H4 (cell line): Measurements from ENCODE around the gene STX2. TPM values are rescaled to one million over a fixed set of nuclear protein-coding genes. Genes with fewer than 3 reads are reported as not detected.
"Not testable (repeated sequence)": the region's sequence is repeated elsewhere in the genome, so short reads cannot be mapped to it uniquely, and the experiment has no call there.

ENCODE experiments used
- DNase-seq: peaks from one replicate; pipeline ENCODE4 v3.0.0-alpha.2; 2015; ENCODE audit warnings: low spot score
- total RNA-seq: library from RNA; depleted of rRNA; stranded (reverse); fragments of >200 nt; shearing (Covaris generic); gene quantifications from 2 replicates; pipeline ENCODE4 v1.2.3, GENCODE V29; 2014; rRNA removed

Gene STX2
- 19.6 and 20.5 TPM in 2 replicates for total RNA-seq

DNA sequence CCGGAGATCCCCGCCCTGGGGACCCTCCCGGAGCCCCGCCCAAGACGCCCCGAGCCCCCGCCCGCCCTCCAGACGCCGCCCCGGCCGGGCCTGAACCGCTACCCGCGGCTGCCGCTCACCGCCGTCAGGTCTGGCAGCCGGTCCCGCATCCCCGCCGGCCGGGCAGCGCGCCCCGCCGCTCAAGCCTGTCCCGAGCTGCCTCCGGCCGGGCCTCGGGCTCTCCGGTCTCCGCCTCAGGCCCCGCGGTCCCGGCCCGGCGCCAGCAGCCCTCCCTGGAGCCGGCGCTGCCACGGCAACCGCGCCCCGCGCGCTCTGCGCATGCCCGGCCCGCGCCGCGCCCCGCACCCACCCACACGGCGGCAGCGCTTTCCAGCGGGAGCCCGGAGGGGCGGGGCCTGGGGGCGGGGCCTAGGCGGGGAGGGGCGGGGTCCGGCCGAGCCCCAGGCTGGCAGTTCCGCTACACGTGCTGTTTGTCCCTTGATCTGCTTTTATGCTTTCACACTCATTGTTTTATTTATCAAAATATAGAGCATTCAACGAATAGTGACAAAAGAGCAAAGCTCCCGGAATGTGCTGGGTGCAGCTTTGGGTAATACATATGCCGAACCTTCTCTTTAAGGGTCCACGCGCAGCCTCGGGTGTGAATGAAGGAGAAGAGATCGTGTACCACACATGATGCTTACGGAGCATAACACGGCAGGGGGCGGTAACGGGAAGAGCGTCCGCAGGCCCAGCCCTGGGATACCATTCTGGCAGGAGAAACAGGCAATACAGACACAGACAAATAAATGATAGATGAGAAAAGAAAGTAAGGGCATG, at the start of gene STX2:
Gene STX2 (minus strand): TSS at position 300 of the 819 bp plus-strand sequence. CDS start 151 bp downstream, at position 149.
- DNase-seq, result peak; percentile 79

DNA sequence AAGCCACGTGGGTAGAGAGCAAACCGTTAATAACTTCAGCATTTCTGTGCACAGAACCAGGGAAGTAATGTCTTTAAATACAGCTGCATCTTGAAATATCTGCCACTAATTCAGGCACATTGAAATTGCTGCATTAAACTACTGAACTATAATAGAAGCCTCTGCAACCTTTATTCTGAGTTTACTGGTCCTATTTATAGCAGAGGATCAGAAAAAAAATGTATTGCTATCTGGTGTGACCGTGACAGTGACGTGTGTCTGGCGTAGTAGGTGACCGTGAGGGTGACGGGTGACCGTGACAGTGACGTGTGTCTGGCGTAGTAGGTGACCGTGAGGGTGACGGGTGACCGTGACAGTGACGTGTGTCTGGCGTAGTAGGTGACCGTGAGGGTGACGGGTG, 48.1 kb upstream of the STX2 start:
- not testable (repeated sequence) for DNase-seq

DNA sequence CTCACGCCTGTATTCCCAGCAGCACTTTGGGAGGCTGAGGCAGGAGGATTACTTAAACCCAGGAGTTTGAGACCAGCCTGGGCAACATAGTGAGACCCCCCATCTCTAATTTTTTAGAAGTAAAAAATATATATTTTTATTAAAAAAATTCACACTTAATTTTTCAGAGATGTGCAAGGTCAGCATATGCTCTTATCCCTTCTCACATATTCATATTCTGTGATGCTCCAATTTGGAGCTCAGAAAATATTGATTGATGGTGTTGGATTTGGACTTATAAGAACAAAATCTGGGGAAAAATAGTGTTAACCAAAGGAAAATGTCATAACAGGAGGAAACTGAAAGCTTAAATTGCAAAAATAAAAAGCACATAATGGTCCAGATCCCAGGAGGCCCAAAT, 42.5 kb upstream of the STX2 start:
- no peak for DNase-seq

DNA sequence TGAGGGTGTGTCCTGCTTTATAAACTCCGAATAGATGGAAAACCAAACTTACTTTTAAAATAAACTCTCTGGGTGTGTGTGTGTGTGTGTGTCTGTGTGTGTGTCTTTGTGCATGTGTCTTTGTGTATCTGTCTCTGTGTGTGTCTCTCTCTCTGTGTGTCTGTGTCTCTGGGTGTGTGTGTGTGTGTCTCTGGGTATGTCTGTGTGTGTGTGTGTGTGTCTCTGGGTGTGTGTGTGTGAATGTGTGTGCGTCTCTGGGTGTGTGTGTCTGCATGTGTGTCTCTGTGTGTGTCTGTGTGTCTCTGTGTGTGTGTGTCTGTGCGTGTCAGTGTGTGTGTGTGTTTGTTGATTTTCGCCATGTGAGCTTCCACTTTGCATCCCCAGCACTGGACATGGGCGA, 42.0 kb upstream of the STX2 start:
- no peak for DNase-seq

DNA sequence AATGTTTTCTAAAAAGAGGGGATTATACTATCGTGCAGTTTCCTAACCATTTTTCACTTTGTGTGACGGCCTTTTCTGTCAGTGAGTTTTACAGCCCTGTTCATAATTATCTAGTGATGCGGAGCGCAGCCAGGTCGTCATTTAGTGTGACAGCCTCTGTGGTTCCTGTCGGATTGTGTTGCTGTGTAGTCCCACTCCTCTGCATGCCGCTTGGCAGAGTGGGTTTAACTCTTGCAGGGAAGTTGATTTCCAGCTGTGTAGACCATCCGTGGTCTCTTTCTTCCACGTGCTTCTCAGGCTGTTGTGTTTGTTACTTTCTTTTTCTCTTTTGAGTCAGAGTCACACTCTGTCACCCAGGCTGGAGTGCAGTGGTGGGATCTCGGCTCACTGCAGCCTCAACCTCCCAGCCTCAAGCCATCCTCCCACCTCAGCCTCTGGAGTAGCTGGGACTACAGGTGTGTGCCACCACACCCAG, 41.4 kb upstream of the STX2 start:
- no peak for DNase-seq

DNA sequence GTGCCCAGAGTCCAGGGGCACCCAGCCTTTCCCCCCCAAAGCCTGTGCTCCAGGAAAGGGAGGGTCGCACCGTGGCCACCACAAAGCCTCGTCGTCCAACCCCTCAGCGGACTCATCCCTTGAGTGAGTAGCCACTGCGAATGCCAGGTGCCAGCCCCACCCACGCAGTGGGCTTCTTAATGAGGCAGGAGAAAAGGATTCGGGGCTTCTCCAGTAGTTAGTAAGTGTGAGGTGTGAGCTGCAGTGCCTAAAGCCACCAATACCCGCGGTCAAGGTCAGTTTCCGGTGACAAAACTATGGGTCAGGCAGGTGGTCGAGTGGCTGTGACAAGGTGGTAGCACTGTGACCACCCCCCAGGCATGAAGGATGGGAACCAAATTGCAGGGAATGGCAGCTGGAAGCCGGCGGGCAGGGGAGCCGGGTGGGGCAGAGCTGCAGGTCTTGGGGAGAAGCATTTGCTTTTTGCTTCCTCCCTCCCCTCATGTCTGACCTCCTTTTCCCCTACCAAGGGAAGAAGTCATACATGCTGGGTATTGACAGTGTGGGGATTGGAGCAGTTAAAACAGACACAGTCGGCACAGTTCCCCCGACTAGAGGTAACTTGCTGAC, 40.8 kb upstream of the STX2 start:
- no peak for DNase-seq

DNA sequence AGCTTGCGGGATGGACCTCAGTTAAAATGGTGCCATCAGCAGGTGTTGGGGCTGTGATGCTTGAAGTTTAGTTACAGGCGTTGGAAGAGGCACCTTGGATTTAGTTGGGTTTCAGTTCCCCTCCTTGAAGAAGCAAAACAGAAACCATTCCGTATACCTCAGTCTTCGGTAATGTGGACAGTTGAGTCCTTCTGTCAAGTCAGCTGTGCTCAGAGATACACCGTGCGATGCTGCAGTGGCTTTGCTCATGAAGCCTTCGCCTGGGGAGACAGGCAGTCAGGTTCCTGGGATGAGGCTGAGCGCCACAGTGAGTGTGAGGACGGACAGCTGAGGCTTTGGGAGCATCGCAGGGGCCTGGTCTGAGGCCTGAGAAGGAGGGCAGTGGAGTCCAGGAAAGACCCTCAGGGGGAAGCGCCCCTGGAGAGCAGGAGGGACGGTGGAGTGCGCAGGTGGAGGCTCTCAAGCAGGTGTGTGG, 40.2 kb upstream of the STX2 start:
- no peak for DNase-seq

DNA sequence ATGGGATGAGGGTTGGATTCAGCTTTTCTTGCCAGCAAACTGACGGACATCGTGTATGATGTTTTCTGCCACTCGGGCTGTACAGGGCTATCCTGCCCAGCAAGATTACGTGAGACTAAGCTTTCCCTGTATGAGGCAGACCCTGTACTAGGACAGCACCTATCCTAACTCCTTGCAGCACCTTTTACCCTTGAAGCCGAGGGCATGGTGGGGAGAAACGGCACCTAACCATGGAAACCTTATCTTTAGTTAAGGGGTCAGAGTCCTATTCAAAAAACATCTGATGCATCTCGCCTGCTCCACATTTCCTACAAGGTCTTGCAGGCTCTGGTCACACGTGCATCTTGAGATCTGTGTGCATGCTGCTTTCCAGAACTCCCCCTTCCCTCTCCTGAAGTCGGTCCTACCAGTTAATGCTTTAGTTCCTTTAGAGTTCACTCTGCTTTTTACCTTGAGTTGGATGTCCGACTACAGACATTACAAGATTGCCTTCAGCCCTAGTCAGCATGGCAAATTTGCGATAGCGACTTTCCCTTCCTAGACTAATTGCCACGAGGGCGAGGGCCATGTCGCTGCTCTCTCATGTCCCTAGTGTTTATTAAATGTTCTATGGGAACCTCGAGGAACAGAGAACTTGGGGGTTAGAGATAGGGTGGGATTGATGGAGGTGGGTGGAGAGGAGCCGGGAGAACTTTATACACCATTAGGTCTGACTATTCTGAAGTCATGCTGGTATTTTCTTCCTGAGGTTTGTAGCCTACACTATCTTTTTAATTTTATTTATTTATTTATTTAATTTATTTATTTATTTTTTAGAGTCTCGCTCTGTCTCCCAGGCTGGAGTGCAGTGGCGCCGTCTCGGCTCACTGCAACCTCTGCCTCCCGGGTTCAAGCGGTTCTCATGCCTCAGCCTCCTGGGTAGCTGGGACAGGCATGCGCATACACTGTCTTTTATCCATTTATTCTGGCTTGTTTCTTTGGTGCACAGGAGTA, 39.4 kb upstream of the STX2 start:
- DNase-seq, result no peak

DNA sequence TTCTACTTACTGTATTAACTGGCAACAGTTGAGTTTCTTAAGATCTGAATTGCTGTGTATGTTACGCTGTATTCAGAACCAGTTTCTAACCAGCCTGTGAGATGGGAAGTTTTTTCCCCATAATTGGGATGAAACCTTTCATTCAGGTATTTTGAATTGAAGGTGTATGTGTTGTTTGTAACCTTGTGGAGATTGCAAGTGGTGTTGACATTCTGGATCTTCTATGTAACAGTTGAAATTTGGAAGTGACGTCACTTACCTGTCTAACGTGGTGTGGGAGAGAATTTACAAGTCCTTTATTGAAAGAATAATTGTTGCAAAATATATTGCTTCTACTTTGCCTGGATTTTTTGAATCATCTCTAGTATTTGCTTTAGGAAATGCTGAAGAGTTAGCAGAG, 38.3 kb upstream of the STX2 start:
- DNase-seq, result no peak

DNA sequence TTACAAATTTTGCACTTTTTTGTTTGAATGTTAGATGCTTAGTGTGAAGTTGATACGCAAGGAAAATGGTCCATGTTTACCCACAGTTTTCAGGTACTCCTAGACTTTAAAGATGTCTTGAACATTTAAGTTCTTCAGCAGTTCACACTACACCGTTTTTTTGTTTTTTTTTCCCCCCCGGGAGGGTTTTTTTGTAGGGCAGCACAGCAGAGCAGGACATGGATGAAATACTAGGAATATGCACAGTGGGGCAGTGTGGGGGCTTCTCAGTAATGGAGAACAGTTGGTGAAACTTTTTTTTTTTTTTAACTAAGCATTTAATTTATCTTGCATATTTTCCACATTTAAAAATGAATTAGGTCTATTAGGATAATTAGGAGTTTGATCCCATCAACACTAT, 37.7 kb upstream of the STX2 start:
- no peak for DNase-seq

DNA sequence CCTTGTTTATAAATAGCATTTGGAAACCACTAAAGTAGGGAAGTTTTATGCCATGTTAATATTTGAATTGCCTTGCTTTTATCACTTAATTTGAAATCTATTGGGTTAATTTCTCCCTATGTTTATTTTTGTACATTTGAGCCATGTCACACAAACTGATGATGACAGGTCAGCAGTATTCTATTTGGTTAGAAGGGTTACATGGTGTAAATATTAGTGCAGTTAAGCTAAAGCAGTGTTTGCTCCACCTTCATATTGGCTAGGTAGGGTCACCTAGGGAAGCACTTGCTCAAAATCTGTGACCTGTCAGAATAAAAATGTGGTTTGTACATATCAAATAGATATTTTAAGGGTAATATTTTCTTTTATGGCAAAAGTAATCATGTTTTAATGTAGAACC, 37.2 kb upstream of the STX2 start:
- DNase-seq, result no peak

DNA sequence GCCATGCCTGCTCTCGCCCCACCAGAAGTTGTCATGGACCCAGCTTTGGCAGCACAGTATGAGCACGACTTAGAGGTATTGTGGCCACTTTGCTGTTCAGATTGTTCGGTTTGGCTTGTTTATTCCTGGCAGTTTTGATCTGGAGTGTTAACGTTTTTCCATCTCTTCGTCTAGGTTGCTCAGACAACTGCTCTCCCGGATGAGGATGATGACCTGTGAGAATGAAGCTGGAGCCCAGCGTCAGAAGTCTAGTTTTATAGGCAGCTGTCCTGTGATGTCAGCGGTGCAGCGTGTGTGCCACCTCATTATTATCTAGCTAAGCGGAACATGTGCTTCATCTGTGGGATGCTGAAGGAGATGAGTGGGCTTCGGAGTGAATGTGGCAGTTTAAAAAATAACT, 36.7 kb upstream of the STX2 start:
- not testable (repeated sequence) for DNase-seq

DNA sequence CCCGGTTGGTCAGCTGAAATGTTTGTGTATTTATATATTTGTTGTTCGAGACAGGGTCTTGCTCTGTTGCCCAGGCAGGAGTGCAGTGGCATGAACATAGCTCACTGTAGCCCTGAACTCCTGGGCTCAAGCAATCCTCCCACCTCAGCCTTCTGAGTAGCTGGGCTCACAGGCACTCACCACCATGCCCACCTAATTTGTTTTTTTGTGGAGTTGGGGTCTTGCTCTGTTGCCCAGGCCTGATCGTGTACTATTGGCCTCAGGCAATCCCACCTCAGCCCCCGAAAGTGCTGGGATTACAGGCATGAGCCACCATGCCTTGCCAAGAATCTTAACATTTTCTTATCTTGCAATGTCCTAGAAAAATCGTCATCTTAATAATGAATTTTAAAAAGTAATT, 36.1 kb upstream of the STX2 start:
- DNase-seq, result no peak

DNA sequence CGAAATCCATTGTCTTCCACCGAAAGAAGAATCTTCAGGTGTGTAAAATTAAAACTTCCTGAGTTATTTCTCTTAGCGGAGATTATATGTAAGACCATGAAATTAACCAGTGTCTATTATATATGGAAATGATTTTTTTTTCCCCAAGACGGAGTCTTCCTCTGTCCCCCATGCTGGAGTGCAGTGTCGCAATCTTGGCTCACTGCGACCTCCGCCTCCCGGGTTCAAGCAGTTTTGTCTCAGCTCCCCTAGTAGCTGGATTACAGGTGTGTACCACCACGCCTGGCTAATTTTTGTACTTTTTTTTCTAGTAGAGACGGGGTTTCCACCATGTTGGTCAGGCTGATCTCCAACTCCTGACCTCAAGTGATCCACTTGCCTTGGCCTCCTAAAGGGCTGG, 35.6 kb upstream of the STX2 start:
- no peak for DNase-seq

DNA sequence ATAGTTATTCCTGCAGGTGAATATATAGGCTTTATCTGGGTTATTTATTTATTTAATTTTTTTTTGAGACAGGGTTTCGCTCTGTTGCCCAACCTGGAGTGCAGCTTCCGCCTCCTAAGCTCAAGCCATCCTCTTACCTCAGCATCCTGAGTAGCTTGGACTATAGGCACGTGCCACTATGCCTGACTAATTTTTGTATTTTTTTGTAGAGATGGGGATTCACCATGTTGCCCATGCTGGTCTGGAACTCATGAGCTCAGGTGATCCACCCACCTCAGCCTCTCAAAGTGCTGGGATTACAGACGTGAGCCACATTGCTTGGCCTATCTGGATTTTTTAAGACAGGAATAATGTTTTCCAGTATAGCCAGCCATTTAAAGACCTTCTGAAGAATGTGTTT, 34.8 kb upstream of the STX2 start:
- no peak for DNase-seq

DNA sequence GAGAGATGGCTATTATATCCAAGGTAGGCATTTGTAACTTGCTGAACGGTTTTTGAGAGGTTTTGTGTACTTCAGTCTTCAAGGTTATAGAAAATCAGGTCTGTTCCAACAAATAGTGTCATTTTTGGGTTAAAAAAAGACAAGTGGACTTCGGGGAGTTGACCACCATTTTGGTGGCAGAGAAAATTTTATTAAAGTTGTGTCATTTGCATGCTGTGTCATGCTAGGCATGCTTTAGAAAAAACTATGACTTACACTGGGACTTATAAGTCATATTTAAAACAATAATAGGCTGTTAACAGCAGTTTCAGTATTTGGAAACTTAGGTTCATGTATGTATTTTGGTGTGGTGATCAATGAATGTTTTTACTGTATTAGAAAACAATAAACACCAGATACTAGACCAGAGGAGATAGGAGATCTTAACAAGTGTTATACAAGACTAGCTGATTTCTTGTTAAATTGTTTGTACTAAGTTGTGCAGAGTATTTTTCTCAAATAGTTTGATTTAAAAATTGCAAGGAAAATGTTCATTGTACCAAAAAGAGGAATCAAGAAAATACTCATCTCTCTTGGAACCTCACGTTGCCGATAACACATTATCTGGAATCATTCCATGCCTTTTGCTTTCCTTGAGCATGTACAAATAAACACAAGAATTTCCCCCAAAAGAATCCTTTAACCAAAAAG, 34.2 kb upstream of the STX2 start:
- DNase-seq, result no peak

DNA sequence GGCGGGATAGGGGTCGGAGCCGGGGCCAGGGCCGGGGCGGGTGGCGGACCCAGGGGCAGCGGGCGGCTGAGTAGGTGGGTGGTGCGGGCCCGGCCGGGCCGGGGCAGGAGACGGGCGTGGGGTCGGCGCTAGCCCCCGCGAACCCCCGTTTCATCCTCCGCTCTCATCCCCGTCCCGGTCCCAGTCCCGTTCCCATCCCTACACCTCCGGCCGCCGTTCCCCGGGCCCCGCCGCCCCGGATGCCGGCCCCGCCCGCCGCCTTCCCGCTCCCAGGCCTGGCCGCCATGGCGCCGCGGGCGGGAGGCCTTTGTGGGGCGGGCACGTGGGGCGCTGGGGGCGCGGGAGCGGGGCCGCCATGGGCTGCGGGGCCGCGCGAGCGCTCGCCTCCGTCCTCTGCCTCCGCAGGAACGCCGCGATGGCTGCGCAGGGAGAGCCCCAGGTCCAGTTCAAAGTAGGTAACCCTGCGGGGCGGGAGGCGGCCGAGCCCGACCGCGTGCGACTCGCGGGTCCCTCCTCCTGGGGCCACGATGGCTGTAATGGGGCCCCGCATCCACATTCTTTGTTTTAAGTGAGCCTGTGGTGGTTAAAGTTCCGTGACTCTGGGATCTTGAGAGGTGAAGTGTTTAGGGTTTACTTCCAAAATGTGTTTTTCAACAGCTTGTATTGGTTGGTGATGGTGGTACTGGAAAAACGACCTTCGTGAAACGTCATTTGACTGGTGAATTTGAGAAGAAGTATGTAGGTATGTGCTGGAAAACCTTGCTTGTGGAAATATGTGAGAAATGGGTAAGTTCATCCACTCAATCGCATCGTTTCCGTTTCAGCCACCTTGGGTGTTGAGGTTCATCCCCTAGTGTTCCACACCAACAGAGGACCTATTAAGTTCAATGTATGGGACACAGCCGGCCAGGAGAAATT, 33.4 kb upstream of the STX2 start:
- DNase-seq, result no peak

DNA sequence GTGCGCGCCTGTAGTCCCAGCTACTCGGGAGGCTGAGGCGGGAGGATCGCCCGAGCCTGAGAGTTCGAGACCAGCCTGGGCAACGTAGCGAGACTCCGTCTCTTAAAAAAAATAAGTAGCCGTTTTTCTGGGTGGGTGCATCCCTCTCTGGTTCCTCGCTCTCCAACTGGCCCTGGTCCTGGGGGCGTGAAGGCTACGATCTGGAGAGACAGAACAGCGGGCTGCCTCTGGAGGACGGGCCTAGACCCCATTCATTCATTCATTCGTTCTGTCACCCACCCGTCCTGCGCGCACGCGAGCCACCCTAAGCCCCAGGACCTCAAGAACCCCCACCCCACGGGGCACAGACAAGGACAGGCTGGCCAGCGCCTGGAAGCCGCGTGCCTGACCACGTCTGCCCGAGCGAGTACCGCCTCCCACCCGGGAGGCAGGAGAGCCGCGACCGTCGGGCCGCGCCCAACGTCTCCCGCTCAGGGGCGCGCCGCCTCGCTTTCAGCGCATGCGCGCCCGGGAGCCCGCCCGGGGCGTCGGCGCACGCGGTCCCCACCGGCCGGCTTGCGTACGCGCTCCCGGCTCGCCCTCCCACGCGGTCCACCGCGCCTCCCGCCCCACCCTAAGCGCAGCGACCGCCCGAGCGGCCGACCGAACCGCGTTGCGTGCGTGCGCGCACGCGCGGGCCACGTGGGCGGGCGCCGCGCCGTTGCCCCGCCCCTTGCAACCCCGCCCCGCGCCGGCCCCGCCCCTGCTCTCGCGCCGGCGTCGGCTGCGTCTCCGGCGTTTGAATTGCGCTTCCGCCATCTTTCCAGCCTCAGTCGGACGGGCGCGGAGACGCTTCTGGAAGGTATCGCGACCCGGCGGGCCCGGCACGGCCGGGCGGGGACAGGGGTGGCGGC, 32.5 kb upstream of the STX2 start, which contains the start of gene RAN:
Gene RAN (plus strand): TSS at position 781 of the 893 bp plus-strand sequence. CDS start 528 bp downstream, outside the sequence.
- peak; percentile 79 for DNase-seq
